HG03060 (cell line): Measurements from ENCODE around the gene TLR5.

Experiments
- ATAC-seq: cut with Tn5 transposase; IDR thresholded peaks from one replicate; pipeline ENCODE4 v1.9.1; 2021; ENCODE audit warnings: low read depth, moderate number of reproducible peaks; ENCODE audit not compliant: unreplicated experiment

The TLR5 gene

DNA sequence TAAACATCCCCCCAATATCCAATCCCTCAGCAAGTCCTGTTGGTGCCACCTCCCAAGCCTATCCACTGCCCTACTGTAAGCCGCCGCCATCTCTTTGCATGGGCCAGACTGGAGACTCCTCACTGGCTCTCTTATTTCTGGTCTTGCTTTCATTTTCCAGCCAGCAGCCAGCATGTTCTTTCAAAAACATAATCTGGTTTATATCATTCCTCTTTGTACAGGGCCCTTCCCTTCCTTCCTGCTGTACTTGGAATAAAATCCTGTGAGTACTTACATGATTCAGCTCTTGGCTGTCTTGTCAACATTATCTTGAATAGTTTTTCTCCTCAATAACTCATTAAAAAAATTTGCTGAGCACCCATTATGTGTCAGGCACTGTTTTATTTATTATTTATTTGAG, 28.2 kb downstream of the TLR5 start:
- no peak for ATAC-seq

DNA sequence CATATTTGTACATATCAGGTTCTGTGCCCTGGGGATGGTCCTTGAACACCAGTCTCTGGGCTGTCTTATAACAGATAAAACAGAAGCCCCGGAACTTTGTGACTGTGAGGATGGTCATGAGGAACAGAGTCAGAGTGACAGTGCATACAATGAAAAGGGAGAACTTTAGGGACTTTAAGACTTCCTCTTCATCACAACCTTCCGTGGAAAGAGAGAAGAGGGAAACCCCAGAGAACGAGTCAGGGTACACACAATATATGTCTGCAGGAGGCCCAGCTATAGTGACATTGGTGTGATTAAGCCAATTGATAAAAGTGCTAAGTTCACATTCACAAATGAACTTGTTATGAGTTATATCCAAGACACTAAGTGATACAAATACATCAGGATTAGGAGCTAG, 32.1 kb downstream of the TLR5 start:
- no peak for ATAC-seq

DNA sequence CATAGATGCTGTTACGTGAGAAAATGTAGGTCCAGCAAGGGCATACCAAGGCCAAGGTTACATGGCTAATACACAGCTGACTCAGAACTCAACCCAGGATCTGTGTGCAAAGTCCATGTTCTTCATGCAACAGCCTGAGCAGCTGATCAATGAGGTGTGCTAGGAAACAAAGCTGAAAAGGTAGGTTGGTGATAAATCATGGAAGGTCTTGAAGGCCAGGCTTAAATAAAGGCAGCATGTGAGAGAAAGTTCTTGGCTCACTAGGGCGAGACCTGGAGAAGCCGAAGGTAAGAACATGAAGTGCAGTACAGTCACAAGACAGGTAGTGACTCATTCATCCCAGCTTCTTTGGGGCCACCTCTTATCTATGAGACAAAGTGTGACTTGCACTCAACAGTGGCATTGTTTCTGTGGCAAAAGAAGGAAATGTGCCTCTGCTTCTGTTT, 33.4 kb downstream of the TLR5 start:
- no peak for ATAC-seq

DNA sequence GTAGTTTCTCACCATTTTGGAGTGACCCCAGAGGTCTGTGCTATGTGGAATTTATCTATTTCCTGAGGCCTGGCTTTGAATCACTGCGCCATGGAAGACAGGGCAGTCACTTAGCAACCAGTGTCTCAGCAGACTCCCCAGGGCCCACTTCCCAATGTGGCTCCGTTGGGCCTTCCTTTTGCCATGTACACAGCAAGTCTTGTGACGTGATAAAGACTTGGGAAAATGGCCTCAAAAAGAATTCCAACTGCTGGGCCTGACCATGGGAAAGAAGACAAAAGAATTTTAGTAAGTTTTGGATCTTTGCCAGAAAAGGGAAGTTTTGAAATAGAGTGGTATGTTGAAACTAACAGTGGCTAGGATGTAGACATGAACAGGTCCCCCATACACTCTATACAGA, 36.2 kb downstream of the TLR5 start:
- no peak for ATAC-seq

DNA sequence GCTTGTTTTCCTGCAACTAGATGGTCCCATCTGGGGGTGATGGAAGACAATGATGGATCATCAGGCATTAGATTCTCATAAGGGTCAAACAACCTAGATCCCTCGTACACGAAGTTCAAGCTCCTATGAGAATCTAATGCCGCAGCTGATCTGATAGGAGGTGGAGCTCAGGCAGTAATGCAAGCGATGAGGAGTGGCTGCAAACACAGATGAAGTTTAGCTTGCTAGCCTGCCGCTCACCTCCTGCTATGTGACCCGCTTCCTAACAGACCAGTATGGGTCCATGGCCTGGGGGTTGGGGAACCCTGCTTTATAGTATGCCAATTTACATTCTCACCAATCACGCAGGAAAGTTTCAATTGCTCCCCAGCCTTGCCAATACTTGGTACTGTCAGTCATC, 37.5 kb downstream of the TLR5 start:
- ATAC-seq: no peak

DNA sequence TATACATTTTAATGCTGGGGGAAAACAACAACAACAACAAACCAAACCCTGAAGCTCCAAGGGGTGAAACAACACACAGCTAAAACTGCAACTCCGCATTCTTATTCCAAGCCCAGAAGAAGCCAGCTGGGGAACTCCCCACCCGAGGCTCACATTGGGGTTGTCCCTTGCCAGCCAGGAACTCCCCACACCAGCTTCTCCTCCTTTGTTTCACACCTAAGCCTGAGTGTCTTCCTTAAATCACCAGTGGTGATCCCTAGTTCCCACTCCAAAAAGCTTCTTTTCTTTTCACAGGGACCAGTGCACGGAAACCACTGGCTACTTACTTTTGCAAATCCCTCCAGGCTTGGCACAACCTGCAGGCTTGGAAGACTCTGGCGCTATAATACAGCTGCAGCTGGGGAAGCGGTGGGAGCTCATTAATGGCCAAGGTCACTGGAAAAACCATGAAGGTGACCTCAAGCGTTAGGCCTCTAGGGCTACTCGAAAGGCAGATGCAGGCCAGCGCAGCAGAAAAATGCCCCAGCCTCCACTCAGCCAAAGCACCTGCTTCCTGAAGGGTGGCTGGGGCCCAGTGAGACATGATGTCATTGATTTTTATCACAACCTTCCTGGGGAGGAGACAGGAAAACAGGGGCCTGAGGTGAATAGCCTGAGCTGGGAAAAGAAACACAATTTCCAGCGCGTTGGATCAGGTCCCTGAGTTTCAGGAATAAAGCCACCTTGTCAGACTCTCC, 40.1 kb downstream of the TLR5 start:
- no peak for ATAC-seq

DNA sequence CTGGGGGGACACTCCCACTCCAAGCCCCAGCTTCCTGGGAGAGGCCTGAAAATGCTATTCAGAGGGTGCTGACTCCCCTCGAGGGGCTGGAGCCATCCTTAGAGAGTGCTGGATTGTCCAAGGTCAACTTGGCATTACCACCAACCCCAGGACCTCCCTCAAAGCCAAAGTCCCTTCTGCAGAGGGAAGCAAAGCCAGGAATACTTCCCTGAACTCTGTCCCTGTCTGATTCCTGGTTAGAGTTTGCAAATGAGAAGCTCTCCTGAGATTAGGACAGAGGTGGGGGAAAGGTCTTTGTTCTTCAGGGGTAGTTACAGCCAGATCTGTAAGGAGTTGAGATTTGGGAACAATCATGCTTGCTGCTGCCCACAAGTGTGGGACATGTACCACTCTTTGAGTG, 45.3 kb downstream of the TLR5 start:
- ATAC-seq: no peak

DNA sequence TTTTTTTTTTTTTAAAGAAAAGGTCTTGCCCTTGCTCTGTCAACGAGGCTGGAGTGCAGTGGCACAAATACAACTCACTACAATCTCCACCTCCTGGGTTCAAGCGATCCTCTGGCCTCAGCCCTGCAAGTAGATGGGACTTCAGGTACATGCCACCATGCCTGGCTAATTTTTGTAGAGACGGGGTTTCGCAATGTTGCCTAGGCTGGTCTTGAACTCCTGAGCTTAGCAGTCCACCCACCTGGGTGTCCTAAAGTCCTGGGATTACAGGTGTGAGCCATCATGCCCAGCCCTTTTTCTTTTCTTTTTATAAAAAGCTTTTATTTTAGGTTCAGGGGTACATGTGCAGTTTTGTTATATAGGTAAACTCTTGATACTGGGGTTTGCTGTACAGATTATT, 47.2 kb downstream of the TLR5 start:
- ATAC-seq: no peak

DNA sequence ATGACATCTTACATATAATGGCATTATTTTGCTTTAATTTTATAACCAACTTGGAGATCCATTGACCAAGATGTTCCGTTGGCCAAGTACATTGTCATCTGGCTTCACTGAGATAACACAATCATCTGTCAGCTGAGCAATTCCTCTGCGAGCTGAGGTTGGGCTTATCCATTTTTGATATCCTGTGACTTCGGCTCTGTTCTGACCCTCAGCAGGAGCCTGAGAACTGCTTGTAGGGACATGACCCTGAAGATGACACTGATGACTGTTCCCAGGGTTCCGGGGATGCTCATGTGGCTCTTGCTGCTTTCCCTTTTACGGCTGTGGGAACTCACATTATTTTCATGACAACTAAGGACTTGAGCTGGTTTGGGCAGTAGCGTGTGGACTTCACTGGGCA, 51.2 kb downstream of the TLR5 start:
- ATAC-seq: no peak

DNA sequence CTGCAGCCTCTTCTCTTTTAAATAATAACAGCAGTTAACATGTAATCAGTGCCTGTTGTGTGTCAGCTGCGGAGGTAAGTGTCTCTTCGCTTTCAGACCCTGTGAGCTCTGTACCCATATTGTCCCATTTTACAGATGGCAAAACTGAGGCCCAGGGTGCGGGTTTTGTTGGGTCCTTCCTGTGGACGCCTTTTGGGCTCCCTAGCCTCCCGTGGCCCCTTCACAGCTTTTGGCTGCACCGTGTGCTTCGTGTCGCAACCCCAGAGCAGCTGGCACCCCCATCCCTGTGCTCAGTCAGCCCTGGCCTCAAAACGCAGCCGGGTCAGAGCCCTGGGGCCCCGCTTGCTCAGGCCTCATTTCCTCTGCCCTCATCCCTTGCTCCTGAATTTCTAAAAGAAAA, 53.8 kb downstream of the TLR5 start:
- no peak for ATAC-seq

DNA sequence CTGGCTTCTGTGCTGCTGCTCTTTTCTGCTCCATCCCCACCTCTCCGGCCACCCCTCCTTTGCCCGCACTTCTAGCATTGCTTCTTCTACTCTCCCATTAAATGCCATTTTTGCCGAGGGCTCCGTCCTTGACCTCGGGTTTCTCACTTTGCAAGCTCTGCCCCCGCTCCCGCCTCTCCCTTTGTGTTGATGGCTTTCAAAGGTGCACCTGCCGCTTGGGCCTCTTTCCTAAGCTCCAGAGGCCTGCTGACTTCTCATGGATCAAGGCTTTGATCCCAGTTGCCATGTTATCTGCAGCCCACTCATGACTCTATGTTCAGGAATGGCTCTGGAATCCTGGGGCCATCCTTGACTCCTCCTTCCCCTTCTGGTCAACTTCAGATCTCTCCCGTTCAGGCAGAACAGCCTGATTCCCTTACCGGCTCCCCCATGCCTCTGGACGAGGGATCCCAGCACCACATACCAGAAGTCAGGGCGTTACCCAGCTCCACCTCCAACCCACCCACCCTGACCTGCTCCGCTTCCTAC, 54.3 kb downstream of the TLR5 start:
- no peak for ATAC-seq

DNA sequence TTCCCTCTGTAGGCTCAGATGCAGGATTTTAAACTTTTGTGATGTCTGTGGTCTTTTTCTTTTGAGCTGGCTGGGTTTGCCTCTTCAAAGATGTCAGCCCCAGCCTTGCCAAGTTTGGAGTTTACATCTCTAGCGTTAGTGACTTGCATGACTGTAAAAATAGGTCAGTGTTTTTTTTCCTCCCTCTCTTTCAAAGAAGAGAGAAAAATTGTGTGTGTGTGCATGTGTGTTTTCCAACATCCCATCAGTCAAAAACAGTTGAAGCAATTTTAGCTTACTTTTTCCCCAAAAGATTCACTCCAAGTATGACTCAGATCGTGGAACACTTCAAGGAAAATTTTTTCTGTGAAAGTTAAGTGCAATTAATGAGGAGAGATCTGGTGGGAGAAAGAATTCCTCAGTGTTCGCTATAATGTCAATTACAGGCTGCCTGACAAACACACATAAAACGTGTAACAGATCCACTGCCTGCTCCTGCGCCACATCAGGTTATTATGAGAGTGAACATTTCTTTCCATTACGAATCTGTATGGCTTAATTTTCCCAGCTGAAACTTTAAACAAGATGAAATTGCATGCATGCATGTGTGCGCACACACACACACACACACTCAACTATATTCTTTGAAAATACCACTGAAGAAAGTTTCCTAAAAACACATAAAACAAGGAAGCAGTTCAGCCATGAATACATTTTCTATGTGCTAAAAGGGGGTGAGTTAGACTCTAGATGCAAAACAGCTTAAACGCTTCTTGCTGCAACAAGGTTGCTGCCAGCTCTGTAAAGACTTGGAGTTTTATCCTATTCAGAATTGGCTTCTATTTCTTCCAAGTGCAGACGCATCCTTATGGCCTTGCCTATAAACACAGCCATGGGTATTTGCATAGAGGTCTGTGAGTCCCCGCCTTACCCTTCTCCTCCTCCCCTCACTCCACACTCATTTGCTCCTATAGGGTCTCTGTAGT, 55.5 kb downstream of the TLR5 start:
- no peak for ATAC-seq

DNA sequence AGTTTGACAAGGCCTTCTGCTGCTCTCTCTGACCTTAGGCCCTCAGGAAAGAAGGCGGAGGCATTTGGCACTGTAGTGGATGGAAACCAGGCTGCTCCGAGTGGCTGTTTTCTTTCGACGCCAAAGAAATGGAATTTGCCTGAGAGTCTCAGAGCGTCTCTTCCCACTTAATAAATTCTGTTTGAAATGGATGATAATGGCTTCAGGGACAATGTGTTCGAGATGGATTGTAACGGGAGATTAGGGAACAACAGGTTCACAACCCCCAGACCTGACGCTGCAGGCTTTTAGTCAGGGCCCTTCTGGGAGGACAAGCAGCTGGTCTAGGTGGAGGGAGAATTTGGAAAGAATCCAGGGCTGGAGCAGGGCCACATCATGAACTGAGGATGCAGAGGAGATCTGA, 58.6 kb downstream of the TLR5 start:
- ATAC-seq: no peak

DNA sequence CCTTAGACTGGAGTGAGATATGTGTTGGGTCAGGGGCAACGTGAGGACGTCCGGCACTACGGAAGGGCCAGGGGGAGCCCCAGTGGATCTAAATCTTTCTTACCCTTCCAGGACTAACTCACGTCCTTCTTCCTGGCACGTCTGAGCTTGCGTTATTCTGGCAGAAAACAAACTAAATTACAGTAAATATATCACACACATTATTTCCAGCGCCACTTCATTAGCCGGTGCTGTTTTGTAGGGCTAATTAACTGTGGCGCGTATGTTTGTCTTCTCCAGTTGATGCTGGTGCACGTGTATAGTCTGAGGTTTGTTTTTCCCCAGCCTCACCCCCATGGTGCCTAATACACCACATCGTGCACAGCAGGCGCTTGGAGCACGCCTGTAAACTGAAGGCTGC, 59.2 kb downstream of the TLR5 start:
- ATAC-seq: no peak

DNA sequence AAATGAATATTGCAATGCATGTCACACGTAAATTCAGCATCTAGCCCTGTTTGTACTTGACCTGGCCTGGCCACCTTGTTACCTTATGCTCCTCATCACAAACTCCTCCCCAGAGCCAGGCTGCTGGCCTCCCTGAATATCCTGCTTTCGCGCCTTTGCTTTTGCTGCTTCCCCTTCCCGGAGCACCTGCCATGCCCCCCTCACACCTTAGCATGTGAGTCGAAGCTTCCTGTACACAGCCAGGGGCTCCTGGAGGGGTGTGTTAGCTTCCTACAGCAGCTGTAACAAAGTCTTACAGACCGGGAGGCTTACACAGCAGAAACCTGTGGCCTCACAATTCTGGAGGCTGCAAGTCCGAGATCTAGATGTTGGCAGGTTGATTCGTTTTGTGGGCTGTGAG, 60.1 kb downstream of the TLR5 start:
- ATAC-seq: no peak

DNA sequence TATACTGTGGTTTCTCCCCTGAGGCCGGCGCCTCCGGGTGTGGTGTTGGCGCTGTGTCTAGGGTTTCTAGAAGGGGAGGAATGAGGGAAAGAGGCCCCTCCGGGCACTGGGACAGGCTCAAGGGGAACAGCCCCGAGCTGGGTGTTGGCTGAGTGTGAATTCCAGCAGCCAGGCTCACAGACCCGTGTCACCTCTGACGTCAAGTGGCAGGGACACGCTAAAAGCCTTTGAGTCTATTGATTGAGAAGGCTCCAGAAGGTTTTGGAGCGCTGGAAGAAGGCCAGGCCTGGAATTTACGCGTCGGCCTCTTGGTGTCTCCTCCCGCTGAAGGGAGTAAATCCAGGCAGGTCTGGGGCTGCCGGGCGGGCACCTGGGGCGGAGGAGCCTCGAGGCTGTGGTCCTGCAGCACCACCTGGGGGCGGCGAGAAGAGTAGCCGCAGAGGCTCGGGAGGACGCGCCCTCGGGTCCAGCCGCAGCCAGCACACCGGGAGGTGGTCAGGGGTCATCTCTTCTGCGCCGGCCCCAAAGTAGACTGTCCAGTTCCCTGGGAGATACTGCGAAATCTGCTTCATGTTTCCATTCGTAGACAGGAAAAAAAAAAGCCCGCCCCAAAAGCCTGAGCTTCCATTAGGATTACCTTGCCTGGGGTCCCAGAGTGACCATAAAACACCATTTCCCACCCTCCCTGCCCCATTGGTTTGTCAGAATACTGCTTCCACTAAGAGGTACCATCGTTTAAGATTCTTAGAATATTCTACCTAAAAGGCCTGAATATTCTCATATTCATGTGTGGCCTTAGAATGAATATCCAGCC, 61.7 kb downstream of the TLR5 start:
- ATAC-seq: peak; percentile 74

DNA sequence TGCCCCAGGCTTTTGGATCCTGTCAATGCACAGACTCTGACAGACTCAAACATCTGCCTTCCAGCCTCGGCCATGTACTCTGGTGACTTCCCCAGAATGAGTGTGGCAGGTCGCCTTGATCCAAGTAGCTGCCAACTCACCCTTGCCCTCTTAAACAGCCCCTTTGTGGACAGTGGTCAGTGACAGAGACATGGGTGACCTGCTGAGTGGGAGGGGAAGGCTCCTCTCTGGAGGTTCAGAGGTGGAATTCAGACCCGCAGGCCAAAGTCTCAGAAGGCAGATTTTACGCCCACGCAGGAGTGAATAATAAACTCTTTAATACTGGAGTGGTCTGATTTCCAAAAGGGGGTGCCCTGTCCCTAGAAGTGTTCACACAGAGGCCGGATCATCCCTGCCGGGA, 63.5 kb downstream of the TLR5 start:
- ATAC-seq: no peak

DNA sequence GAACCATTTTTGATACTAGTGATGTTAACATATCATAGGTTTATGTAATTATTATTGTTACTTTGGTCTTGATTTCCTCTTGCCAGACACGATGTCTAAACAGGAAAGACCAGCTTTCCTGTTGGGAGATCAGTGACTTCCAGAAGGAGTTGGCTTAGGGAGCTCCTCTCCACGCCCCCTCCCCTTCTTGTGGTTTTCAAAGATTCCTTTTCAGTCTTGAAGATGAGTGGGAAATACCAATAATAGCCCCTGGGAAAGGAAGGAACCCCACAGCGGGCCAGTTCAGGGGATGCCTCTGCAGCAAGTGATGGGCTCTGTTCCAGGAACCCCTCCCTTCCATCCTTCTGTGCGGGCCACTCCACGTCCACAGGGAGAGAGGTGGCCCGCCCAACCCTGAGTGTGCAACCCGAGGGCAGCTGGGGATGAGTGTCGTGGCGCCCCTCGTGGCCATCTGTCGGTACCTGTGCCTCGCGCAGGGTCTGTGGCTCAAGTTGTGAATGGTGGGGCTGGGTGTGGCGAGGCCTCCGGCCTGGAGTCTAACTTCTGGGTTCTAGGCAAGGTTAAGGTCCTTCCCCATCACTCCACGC, 65.7 kb downstream of the TLR5 start:
- ATAC-seq: no peak

DNA sequence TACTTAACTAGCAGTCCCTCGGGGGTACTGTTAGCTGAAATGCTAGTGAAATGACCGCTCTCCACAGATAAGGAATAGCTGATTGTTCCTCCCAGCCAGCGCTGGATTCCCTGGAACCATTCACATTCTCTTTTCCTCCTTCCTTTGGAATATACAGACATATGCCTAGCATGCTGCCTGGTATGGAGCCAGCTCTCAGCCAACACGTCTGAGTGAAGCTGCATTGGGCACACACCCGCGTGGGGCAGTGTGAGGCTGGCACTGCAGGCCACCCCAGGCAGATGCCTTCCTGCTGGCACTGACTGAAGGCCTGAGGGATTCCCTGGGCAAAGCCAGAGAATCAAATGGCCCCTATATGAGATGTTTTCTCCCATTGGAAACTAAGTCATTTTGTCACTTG, 66.7 kb downstream of the TLR5 start:
- ATAC-seq: no peak

DNA sequence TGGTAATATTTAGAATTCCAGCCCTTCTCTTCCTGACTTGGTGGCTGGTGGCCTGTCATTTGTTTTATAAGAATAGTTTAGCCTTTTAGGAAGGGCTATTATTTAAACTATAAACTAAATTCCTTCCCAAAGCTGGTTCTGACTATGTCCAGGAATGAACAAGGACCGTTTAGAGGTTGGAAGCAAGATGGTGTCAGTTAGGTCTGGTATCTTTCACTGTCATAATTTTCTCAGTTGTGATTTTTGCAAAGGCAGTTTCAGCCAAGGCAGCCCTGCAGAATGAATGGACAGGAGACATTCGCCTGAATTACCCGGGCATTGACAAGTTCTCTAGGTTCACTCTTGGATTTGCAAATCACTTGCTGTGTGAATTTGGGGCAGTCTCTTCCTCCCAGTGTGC, 67.2 kb downstream of the TLR5 start:
- no peak for ATAC-seq
